ENCODE results near the gene RAB5A. TPM values are rescaled to one million over a fixed set of nuclear protein-coding genes. Genes with fewer than 3 reads are reported as not detected.
"Not testable (repeated sequence)": the region's sequence is repeated elsewhere in the genome, so short reads cannot be mapped to it uniquely, and the experiment has no call there.

RAB5A gene
- total RNA-seq, 4 donors from 2014 or later, result 80.6 to 105 (median 87.5) TPM

DNA sequence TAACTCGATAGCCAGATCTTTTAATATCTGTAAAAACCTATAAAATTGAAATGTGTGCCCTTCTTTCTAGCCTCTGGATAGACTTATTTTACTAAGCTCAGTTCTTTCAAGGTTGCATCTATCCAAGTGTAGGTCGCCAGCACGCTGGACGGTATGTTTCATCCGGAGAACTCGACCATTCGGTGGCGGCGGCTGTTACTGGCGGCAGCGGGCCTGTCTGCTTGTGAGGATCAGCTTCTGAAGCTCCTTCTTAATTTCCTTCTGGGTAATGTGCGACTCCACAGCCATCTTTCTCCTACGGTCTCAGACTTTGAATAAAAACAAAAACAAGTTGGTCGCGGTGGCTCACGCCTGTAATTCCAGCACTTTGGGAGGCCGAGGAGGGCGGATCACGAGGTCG lies 61.1 kb downstream of the RAB5A start:
- Histone ChIP-seq H3K36me3 (no peaks in the 10 kb centered on the region), H3K27me3 (no peaks in the 10 kb centered on the region), H3K4me1 (no peaks in the 10 kb centered on the region), H3K9me3 (no peaks in the 10 kb centered on the region), H3K27ac (no peak overlapping the region), H3K4me3 (no peak overlapping the region)
- TF ChIP-seq, protein P1, sequence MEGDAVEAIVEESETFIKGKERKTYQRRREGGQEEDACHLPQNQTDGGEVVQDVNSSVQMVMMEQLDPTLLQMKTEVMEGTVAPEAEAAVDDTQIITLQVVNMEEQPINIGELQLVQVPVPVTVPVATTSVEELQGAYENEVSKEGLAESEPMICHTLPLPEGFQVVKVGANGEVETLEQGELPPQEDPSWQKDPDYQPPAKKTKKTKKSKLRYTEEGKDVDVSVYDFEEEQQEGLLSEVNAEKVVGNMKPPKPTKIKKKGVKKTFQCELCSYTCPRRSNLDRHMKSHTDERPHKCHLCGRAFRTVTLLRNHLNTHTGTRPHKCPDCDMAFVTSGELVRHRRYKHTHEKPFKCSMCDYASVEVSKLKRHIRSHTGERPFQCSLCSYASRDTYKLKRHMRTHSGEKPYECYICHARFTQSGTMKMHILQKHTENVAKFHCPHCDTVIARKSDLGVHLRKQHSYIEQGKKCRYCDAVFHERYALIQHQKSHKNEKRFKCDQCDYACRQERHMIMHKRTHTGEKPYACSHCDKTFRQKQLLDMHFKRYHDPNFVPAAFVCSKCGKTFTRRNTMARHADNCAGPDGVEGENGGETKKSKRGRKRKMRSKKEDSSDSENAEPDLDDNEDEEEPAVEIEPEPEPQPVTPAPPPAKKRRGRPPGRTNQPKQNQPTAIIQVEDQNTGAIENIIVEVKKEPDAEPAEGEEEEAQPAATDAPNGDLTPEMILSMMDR (IDR thresholded peaks at IDR 0.05), result no peak
- TF ChIP-seq POLR2AphosphoS5 (IDR thresholded peaks at IDR 0.05) (no peak), POLR2A (IDR thresholded peaks at IDR 0.05) (no peak), EP300 (IDR thresholded peaks at IDR 0.05; ENCODE audit: low read depth) (no peak)
- intact Hi-C loops (cut with DNase I; ENCODE audit: low total_unique reads) (no loop called here), in situ Hi-C loops (cut with MboI; ENCODE audit: low pct_ligation_motif_present in 1 of 4, low pct_unique_long_range_greater_than_20kb in 1 of 4, low sequenced_read_pairs in 3 of 4) (no loop called here)
- 93 to 98% methylated on average over 16 to 20 of the region's 20 CpGs for WGBS, 2 donors (ENCODE audit: low coverage in 1 of 2)
- no peak for DNase-seq

DNA sequence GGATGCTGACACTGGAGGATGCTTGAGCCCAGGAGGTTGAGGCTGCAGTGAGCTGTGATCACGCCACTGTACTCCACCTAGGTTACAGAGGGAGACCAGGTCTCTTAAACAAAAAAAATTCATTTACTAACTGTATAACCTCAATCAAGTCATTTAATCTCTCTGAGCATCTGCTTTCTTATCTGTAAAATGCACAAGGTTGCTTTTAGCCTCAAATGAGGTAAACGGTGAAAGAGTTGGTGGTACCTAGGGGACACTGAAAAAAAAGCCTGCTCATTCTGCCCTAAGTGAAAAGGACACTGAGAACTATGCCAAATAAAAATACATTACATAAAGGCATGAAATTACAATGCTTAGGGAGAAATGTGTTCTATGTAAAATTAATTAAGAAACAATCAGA lies 61.7 kb downstream of the RAB5A start:
- intact Hi-C loops (cut with DNase I; ENCODE audit: low total_unique reads) (no loop called here), in situ Hi-C loops (cut with MboI; ENCODE audit: low pct_ligation_motif_present in 1 of 4, low pct_unique_long_range_greater_than_20kb in 1 of 4, low sequenced_read_pairs in 3 of 4) (no loop called here)
- Histone ChIP-seq H3K4me1 (no peaks in the 10 kb centered on the region), H3K4me3 (no peak overlapping the region), H3K27me3 (no peaks in the 10 kb centered on the region), H3K9me3 (no peaks in the 10 kb centered on the region), H3K27ac (no peak overlapping the region), H3K36me3 (no peaks in the 10 kb centered on the region)
- no peak for DNase-seq
- no peak for TF ChIP-seq POLR2AphosphoS5 (IDR thresholded peaks at IDR 0.05)
- TF ChIP-seq EP300 (IDR thresholded peaks at IDR 0.05; ENCODE audit: low read depth), result no peak
- no peak for TF ChIP-seq POLR2A (IDR thresholded peaks at IDR 0.05)
- WGBS, 2 donors (ENCODE audit: low coverage in 1 of 2), result 60 to 74% methylated on average over 2 of the region's 2 CpGs

DNA sequence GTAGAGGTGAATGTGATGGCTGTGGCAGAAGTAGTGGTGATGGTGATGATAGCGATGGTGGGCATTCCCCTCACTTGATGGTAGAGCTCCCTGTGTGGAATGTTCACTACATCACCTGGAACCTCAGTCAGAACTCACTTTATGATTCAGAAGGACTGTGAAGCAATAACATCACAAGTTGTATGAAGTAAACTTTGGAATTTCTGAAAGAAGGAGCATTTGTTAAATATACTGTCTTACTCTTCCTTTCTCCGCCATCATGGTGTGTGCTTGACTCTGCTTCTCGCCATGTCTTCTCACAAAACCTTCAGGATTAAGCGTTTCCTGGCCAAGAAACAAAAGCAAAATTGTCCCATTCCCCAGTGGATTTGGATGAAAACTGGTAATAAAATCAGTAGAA lies 65.3 kb downstream of the RAB5A start, which contains the start of gene PP2D1:
TSS of gene PP2D1 (minus strand) at position 101 of the 400 bp plus-strand sequence. CDS start 192 bp downstream, outside the sequence.
- H3K27me3 ChIP-seq, result no peaks in the 10 kb centered on the region
- TF ChIP-seq EP300 (IDR thresholded peaks at IDR 0.05; ENCODE audit: low read depth) (no peak), POLR2A (IDR thresholded peaks at IDR 0.05) (no peak), POLR2AphosphoS5 (IDR thresholded peaks at IDR 0.05) (no peak)
- TF ChIP-seq, protein P1 (IDR thresholded peaks at IDR 0.05), result no peak
- H3K9me3 ChIP-seq, result no peaks in the 10 kb centered on the region
- H3K27ac ChIP-seq, result no peak within 1 kb of the TSS
- intact Hi-C loops (cut with DNase I; ENCODE audit: low total_unique reads), result no loop called here
- WGBS, 2 donors (ENCODE audit: low coverage in 1 of 2), result 90 to 100% methylated on average over 4 of the region's 4 CpGs
- H3K36me3 ChIP-seq, result no peaks in the 10 kb centered on the region
- H3K4me1 ChIP-seq, result no peaks in the 10 kb centered on the region
- no peak within 1 kb of the TSS for H3K4me3 ChIP-seq
- in situ Hi-C loops (cut with MboI; ENCODE audit: low pct_ligation_motif_present in 1 of 4, low pct_unique_long_range_greater_than_20kb in 1 of 4, low sequenced_read_pairs in 3 of 4), result no loop called here
- no peak for DNase-seq

DNA sequence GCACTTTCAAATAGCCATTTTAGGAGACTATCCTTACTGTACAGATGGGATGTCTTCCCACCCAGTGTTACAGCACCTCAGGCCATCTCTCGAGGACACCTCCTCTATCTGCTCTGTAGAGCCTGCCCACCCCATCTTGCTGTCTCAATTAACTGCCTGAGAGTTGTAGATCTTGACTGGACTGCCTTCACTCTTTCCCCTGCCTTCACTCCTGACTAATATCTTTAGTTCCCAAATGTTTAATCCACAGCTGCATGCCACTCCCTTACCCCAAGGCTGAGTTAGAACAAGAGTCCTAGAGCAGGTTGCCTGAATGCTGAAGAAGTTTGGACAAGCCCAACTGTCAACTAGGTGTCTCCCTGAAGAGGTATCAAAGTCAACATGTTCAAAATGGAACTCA lies 66.5 kb downstream of the RAB5A start:
- intact Hi-C loops (cut with DNase I; ENCODE audit: low total_unique reads), result no loop called here
- Histone ChIP-seq H3K9me3 (no peaks in the 10 kb centered on the region), H3K36me3 (no peaks in the 10 kb centered on the region), H3K27ac (no peak overlapping the region), H3K4me1 (no peaks in the 10 kb centered on the region), H3K4me3 (no peak overlapping the region), H3K27me3 (no peaks in the 10 kb centered on the region)
- WGBS, 2 donors (ENCODE audit: low coverage in 1 of 2), result 76 to 83% methylated on average over 1 of the region's 1 CpG
- TF ChIP-seq EP300 (IDR thresholded peaks at IDR 0.05; ENCODE audit: low read depth), result no peak
- TF ChIP-seq, protein P1 (IDR thresholded peaks at IDR 0.05), result no peak
- TF ChIP-seq POLR2AphosphoS5 (IDR thresholded peaks at IDR 0.05), result no peak
- TF ChIP-seq POLR2A (IDR thresholded peaks at IDR 0.05), result no peak
- DNase-seq, result no peak
- in situ Hi-C loops (cut with MboI; ENCODE audit: low pct_ligation_motif_present in 1 of 4, low pct_unique_long_range_greater_than_20kb in 1 of 4, low sequenced_read_pairs in 3 of 4), result no loop called here

DNA sequence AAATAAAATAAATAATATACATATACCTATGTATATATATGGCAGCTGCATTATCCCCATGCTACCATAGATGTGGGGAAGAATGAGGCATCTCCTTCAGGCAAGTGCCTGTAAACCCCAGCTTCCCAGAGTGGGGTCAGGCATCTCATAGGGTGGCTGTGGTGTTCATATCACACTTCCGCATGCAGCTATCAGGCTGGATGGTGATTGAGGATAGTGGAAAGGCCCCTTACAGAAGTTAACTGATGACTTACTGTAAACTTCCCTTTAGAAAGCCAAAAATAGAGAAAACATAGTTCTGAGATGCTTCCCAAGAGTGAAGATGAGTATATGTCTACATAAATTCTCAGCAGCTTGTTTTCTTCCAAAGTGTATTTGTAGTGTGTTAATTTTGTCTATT lies 68.6 kb downstream of the RAB5A start:
- H3K4me1 ChIP-seq, result no peaks in the 10 kb centered on the region
- intact Hi-C loops (cut with DNase I; ENCODE audit: low total_unique reads), result no loop called here
- no peaks in the 10 kb centered on the region for H3K36me3 ChIP-seq
- TF ChIP-seq POLR2AphosphoS5 (IDR thresholded peaks at IDR 0.05) (no peak), POLR2A (IDR thresholded peaks at IDR 0.05) (no peak), EP300 (IDR thresholded peaks at IDR 0.05; ENCODE audit: low read depth) (no peak)
- TF ChIP-seq, protein P1 (IDR thresholded peaks at IDR 0.05), result no peak
- whole genome bisulfite sequencing, 2 donors (ENCODE audit: low coverage in 1 of 2), result 92 to 100% methylated on average over 1 of the region's 1 CpG
- H3K9me3 ChIP-seq, result no peaks in the 10 kb centered on the region
- no peak for DNase-seq
- H3K27me3 ChIP-seq, result no peaks in the 10 kb centered on the region
- in situ Hi-C loops (cut with MboI; ENCODE audit: low pct_ligation_motif_present in 1 of 4, low pct_unique_long_range_greater_than_20kb in 1 of 4, low sequenced_read_pairs in 3 of 4), result no loop called here
- no peak overlapping the region for H3K27ac ChIP-seq
- H3K4me3 ChIP-seq, result no peak overlapping the region

DNA sequence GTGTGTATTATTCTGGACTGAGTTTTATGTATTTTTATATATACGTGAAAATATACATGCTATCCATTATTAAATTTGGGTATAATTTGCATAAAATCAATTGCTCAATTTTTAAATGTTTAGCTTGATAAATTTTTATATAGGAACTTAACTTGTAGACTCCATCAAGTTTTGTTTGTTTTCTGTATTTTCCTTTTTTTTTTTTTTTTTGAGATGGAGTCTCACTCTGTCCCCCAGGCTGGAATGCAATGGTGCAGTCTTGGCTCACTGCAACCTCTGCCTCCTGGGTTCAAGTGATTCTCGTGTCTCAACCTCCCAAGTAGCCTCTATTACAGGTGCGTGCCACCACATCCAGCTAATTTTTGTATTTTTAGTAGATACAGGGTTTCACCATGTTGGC lies 69.2 kb downstream of the RAB5A start:
- H3K27ac ChIP-seq; H3K27me3 ChIP-seq; H3K4me3 ChIP-seq; H3K9me3 ChIP-seq; H3K4me1 ChIP-seq; in situ Hi-C loops (cut with MboI; ENCODE audit: low pct_ligation_motif_present in 1 of 4, low pct_unique_long_range_greater_than_20kb in 1 of 4, low sequenced_read_pairs in 3 of 4); DNase-seq; intact Hi-C loops (cut with DNase I; ENCODE audit: low total_unique reads); H3K36me3 ChIP-seq: not testable (repeated sequence)
- WGBS, 2 donors (ENCODE audit: low coverage in 1 of 2), result 90 to 97% methylated on average over 2 to 3 of the region's 3 CpGs

All from transverse colon (tissue), 4 donors.